Psoas muscle (tissue), 8 donors: Measurements from ENCODE around the gene SPDYA. TPM values are rescaled to one million over a fixed set of nuclear protein-coding genes. Genes with fewer than 3 reads are reported as not detected.
A peak's percentile ranks its signal among the peaks of the same experiment; 100 is the strongest.

Source experiments
- ATAC-seq, 4 donors: fragments of 200-7000 bp; cut with Tn5 transposase; one replicate each; pipeline ENCODE4 v1.9.1; 2020; ENCODE audit warnings: moderate library complexity in 3 of 4, mild to moderate bottlenecking in 2 of 4
- DNase-seq, 2 donors: peaks; one replicate each; pipeline ENCODE4 v3.0.0-alpha.2; 2020
- H3K27ac ChIP-seq: fragments of 200-600 bp; one replicate; pipeline ENCODE4 v1.8.0; 2022
- H3K27me3 ChIP-seq, 3 donors: fragments of 200-600 bp in 1 of 3; one replicate each; pipeline versions ENCODE4 v1.6.1 to v1.8.0; 2013 to 2022; ENCODE audit warnings: low read length in 2 of 3, mild to moderate bottlenecking in 2 of 3, moderate library complexity in 1 of 3; ENCODE audit not compliant: insufficient read depth in 3 of 3
- H3K36me3 ChIP-seq, 2 donors: fragments of 200-600 bp in 1 of 2; one replicate each; pipeline versions ENCODE4 v1.6.1 to v1.8.0; 2013 to 2022; ENCODE audit warnings: low read depth in 1 of 2, mild to moderate bottlenecking in 1 of 2, moderate library complexity in 1 of 2; ENCODE audit not compliant: insufficient read depth in 1 of 2
- H3K4me1 ChIP-seq: fragments of 200-600 bp; one replicate; pipeline ENCODE4 v1.8.0; 2022
- H3K4me3 ChIP-seq: fragments of 200-600 bp; one replicate; pipeline ENCODE4 v1.8.0; 2022; ENCODE audit warnings: mild to moderate bottlenecking
- H3K9me3 ChIP-seq: fragments of 200-600 bp; one replicate; pipeline ENCODE4 v1.8.0; 2022
- CTCF ChIP-seq: fragments of 200-600 bp; IDR thresholded peaks from one replicate; pipeline ENCODE4 v1.8.0; 2022; ENCODE audit warnings: antibody characterized with exemption
- whole genome bisulfite sequencing, 3 donors: extraction: QIAGEN DNeasy Blood & Tissue Kit; methylation state at CpG; one replicate each; pipeline versions ENCODE4 v1.1.6 to v1.1.7; 2013; 5-methylcytosine and 5-hydroxymethylcytosine counted together
- intact Hi-C, 2 donors: fragments of 100-400 bp; cut with DNase I; formaldehyde crosslinking; loops; one replicate each; pipeline versions ENCODE4 v1.11.0 to v1.14.2; 2022
- polyA plus RNA-seq, 3 donors: library from polyadenylated mRNA; stranded (reverse); fragments of 200-250 nt; gene quantifications; one replicate each; pipeline ENCODE4 v1.2.3, GENCODE V29; 2013
- total RNA-seq, 4 donors: library from RNA; stranded (reverse); fragmentation: NEBNext Ultra II Directional in 2 of 4; extraction: Animal tissue kit (Norgen Biotek cat#: 25700) in 2 of 4; gene quantifications; one replicate each; pipeline versions ENCODE4 v1.2.1 to v1.2.4, GENCODE V29; 2021 to 2023
- donor health status: healthy with polysubstance abuse.
- donor health status: DM: no; HTN: no; CAD: no; lungs with moderate emphysema.
- donor health status: Bipolar disorder and iron deficiency.
- donor health status: healthy.
- donor health status: DM: yes; HTN: yes; CAD: no.
- donor health status: DM: no; HTN: no; CAD: no.
- donor health status: DM: no; HTN: no; CAD: no.
- donor health status: DM: yes; HTN: yes; CAD: no.

Gene SPDYA
- total and polyA plus RNA-seq, 7 donors = 0.07 to 0.61 (median 0.27) TPM; not detected in 1

- Histone ChIP-seq H3K4me1 (no peaks in the 10 kb centered on the region), H3K27me3 (no peaks in the 10 kb centered on the region), H3K27ac (no peak overlapping the region), H3K36me3 (no peaks in the 10 kb centered on the region), H3K4me3 (no peak overlapping the region), H3K9me3 (no peaks in the 10 kb centered on the region)
- peak; percentile 70 for TF ChIP-seq CTCF
- ATAC-seq = peak; percentile 64 to 92 (median 88)
- no peak for DNase-seq
- 4 to 8% (median 6%) methylated on average over 8 of the region's 8 CpGs for WGBS, 3 donors
- intact Hi-C loops = loop anchor here (2.0 to 10.0 kb wide), 4 partner anchors 126 to 375 kb away; no protein-coding TSS in a partner anchor
These were observed 10.8 kb downstream of the SPDYA start for GRCh38 chr2:28821295-28821958.

GRCh38 chr2:28822036-28822435 is 11.4 kb downstream of the SPDYA start:
- Histone ChIP-seq H3K27me3 (no peaks in the 10 kb centered on the region), H3K9me3 (no peaks in the 10 kb centered on the region), H3K4me1 (no peaks in the 10 kb centered on the region), H3K4me3 (no peak overlapping the region), H3K27ac (no peak overlapping the region), H3K36me3 (no peaks in the 10 kb centered on the region)
- ATAC-seq = no peak
- intact Hi-C loops = loop anchor here (5.0 to 10.0 kb wide), 3 partner anchors 125 to 373 kb away; no protein-coding TSS in a partner anchor
- no peak for DNase-seq
- no peak for TF ChIP-seq CTCF

- no peak overlapping the region for H3K27ac ChIP-seq
- WGBS, 3 donors = 95 to 96% (median 96%) methylated on average over 2 of the region's 2 CpGs
- no peaks in the 10 kb centered on the region for H3K9me3 ChIP-seq
- DNase-seq (no peak), ATAC-seq (no peak)
- intact Hi-C loops = loop anchor here (5.0 to 10.0 kb wide), 3 partner anchors 123 to 371 kb away; no protein-coding TSS in a partner anchor
- no peaks in the 10 kb centered on the region for H3K36me3 ChIP-seq
- no peak for TF ChIP-seq CTCF
- H3K4me1 ChIP-seq = no peaks in the 10 kb centered on the region
- H3K4me3 ChIP-seq = no peak overlapping the region
- H3K27me3 ChIP-seq = no peaks in the 10 kb centered on the region
These were observed 13.6 kb downstream of the SPDYA start for GRCh38 chr2:28824207-28824606.

GRCh38 chr2:28824870-28825269 is 14.2 kb downstream of the SPDYA start:
- intact Hi-C loops = loop anchor here (5.0 to 10.0 kb wide), 3 partner anchors 122 to 370 kb away; no protein-coding TSS in a partner anchor
- no peaks in the 10 kb centered on the region for H3K4me1 ChIP-seq
- TF ChIP-seq CTCF = no peak
- H3K36me3 ChIP-seq = no peaks in the 10 kb centered on the region
- H3K27me3 ChIP-seq = no peaks in the 10 kb centered on the region
- no peak for DNase-seq
- no peaks in the 10 kb centered on the region for H3K9me3 ChIP-seq
- H3K4me3 ChIP-seq = no peak overlapping the region
- no peak for ATAC-seq
- no peak overlapping the region for H3K27ac ChIP-seq

- DNase-seq = no peak
- Histone ChIP-seq H3K27ac (no peak overlapping the region), H3K9me3 (no peaks in the 10 kb centered on the region), H3K4me3 (no peak overlapping the region), H3K36me3 (no peaks in the 10 kb centered on the region), H3K4me1 (no peaks in the 10 kb centered on the region), H3K27me3 (no peaks in the 10 kb centered on the region)
- intact Hi-C loops = loop anchor here (10.0 kb wide), 2 partner anchors 186 to 366 kb away; no protein-coding TSS in a partner anchor
- WGBS, 3 donors = 92 to 97% (median 92%) methylated on average over 2 of the region's 2 CpGs
- no peak for TF ChIP-seq CTCF
- no peak for ATAC-seq
These were observed 17.7 kb downstream of the SPDYA start for GRCh38 chr2:28828382-28828781.
